NCI-H446 treated with DMSO at 0.1 percent for 48 hours (cell line): Measurements from ENCODE around the gene COBLL1.

ENCODE experiments used
- DNase-seq: peaks from one replicate; lab custom pipeline; 2025; lab: John Stamatoyannopoulos, UW

The COBLL1 gene

GRCh38 chr2:164754157-164755093 is 87.2 kb downstream of the COBLL1 start:
- DNase-seq = no peak

- DNase-seq = no peak
These were observed 88.7 kb downstream of the COBLL1 start for GRCh38 chr2:164752956-164753355.

- no peak for DNase-seq
These were observed 93.7 kb downstream of the COBLL1 start for GRCh38 chr2:164747783-164748433.

GRCh38 chr2:164747140-164747539 is 94.5 kb downstream of the COBLL1 start:
- DNase-seq = no peak

- no peak for DNase-seq
These were observed 94.9 kb downstream of the COBLL1 start for GRCh38 chr2:164746713-164747112.

GRCh38 chr2:164745012-164745797 is 96.4 kb downstream of the COBLL1 start:
- no peak for DNase-seq

- DNase-seq = no peak
These were observed 98.8 kb downstream of the COBLL1 start for GRCh38 chr2:164742738-164743317.

GRCh38 chr2:164739966-164740365 is 101.7 kb downstream of the COBLL1 start:
- no peak for DNase-seq

GRCh38 chr2:164737612-164738081 is 104.0 kb downstream of the COBLL1 start:
- peak; percentile 63 for DNase-seq

- no peak for DNase-seq
These were observed 106.2 kb downstream of the COBLL1 start for GRCh38 chr2:164735309-164735919.

- DNase-seq = no peak
These were observed 107.4 kb downstream of the COBLL1 start for GRCh38 chr2:164734196-164734595.

GRCh38 chr2:164725542-164725941 is 116.1 kb downstream of the COBLL1 start:
- no peak for DNase-seq

- DNase-seq = no peak
These were observed 118.8 kb downstream of the COBLL1 start for GRCh38 chr2:164722616-164723338.

GRCh38 chr2:164721430-164721829 is 120.2 kb downstream of the COBLL1 start:
- DNase-seq = no peak

- no peak for DNase-seq
These were observed 121.4 kb downstream of the COBLL1 start for GRCh38 chr2:164719996-164720941.

GRCh38 chr2:164717000-164717803 is 124.4 kb downstream of the COBLL1 start:
- peak; percentile 5 for DNase-seq

- no peak for DNase-seq
These were observed 127.2 kb downstream of the COBLL1 start for GRCh38 chr2:164714471-164714870.

GRCh38 chr2:164711766-164712138 is 129.9 kb downstream of the COBLL1 start:
- DNase-seq = no peak
